ENCODE data around the gene ZMYND8. TPM values are rescaled to one million over a fixed set of nuclear protein-coding genes. Genes with fewer than 3 reads are reported as not detected.

The ZMYND8 gene
- total and polyA plus RNA-seq, 2 donors (not counting 3 experiments of a cell fraction or from before 2014, with no cell fraction given) = 30.6 to 75.2 TPM

DNA sequence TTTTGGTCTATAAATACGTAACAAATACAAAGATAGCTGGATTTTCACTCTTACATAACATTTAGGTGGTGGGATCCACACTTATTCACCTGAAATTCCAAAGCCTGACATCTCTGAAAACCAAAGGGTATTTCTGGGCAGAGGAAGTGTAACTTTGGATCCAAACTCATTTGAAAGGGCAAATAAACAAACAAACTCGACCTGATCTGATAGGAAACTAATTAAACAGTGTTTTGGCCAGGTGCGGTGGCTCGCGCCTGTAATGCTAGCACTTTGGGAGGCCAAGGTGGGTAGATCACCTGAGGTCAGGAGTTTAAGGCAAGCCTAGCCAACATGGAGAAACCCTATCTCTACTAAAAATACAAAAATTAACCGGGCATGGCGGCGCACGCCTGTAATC lies 128.9 kb downstream of the ZMYND8 start:
- no peaks in the 10 kb centered on the region for H3K9me1 ChIP-seq (replicated peaks; ENCODE audit: control insufficient read depth, extremely low read depth, insufficient read depth, low read length)
- DNase-seq (ENCODE audit: low read depth, low spot score) = no peak
- H3K9me3 ChIP-seq (replicated peaks; ENCODE audit: control insufficient read depth, insufficient read depth, low read length) = no peaks in the 10 kb centered on the region
- H3K9ac ChIP-seq (replicated peaks; ENCODE audit: extremely low read depth, insufficient read depth, low read length) = no peak overlapping the region
- H3K4me2 ChIP-seq (ENCODE audit: insufficient read depth, low read length) = no peak overlapping the region
- H3K79me2 ChIP-seq (ENCODE audit: control insufficient read depth, insufficient read depth, low read length) = peaks cover 5% of the 10 kb centered on the region
- no peaks in the 10 kb centered on the region for H4K20me1 ChIP-seq (replicated peaks; ENCODE audit: control insufficient read depth, extremely low read depth, insufficient read depth, low read length)
- intact Hi-C loops (cut with micrococcal nuclease) (no loop called here), dilution Hi-C loops (cut with MboI; ENCODE audit: extremely low pct_ligation_motif_present, low sequenced_read_pairs) (no loop called here)
- no peaks in the 10 kb centered on the region for H3K27me3 ChIP-seq (ENCODE audit: control insufficient read depth in 2 of 2, insufficient read depth in 2 of 2, low read length in 2 of 2)
- no peak overlapping the region for H2AFZ ChIP-seq (ENCODE audit: low read depth, low read length)
- H3K36me3 ChIP-seq (ENCODE audit: control insufficient read depth in 2 of 2, extremely low read depth in 1 of 2, insufficient read depth in 2 of 2, low read length in 2 of 2) = peaks cover 29 to 44% of the 10 kb centered on the region in 2 experiments
- no peaks in the 10 kb centered on the region for H3K4me1 ChIP-seq (ENCODE audit: control insufficient read depth, extremely low read depth, insufficient read depth, low read length)
- no peak for FAIRE-seq
- H3K4me3 ChIP-seq (replicated peaks in 1 of 3; ENCODE audit: insufficient read depth in 1 of 3, low read depth in 1 of 3, low read length in 3 of 3) = no peak overlapping the region
- BruUV-seq (replicated peaks) = no TSS peak
- no peak for TF ChIP-seq POLR2A (IDR thresholded peaks at IDR 0.05; ENCODE audit: low read depth, low read length)
- no peak for TF ChIP-seq MYC (IDR thresholded peaks at IDR 0.05; ENCODE audit: low read depth, low read length)
- no peak for TF ChIP-seq GATA2 (IDR thresholded peaks at IDR 0.05; ENCODE audit: insufficient read depth, insufficient read length, low read depth, low read length)
- TF ChIP-seq JUN (IDR thresholded peaks at IDR 0.05; ENCODE audit: borderline replicate concordance, insufficient read depth, insufficient read length, low read depth) = no peak
- TF ChIP-seq, protein P1, sequence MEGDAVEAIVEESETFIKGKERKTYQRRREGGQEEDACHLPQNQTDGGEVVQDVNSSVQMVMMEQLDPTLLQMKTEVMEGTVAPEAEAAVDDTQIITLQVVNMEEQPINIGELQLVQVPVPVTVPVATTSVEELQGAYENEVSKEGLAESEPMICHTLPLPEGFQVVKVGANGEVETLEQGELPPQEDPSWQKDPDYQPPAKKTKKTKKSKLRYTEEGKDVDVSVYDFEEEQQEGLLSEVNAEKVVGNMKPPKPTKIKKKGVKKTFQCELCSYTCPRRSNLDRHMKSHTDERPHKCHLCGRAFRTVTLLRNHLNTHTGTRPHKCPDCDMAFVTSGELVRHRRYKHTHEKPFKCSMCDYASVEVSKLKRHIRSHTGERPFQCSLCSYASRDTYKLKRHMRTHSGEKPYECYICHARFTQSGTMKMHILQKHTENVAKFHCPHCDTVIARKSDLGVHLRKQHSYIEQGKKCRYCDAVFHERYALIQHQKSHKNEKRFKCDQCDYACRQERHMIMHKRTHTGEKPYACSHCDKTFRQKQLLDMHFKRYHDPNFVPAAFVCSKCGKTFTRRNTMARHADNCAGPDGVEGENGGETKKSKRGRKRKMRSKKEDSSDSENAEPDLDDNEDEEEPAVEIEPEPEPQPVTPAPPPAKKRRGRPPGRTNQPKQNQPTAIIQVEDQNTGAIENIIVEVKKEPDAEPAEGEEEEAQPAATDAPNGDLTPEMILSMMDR (IDR thresholded peaks at IDR 0.05; ENCODE audit: extremely low read depth in 1 of 2, insufficient read depth in 1 of 2, low read depth in 1 of 2, low read length in 2 of 2) = no peak
- TF ChIP-seq FOS (IDR thresholded peaks at IDR 0.05; ENCODE audit: borderline replicate concordance, insufficient read depth, low read length) = no peak
- no peak for TF ChIP-seq POLR2AphosphoS5 (IDR thresholded peaks at IDR 0.05; ENCODE audit: insufficient read depth, low read depth, low read length)
- TF ChIP-seq EZH2 (IDR thresholded peaks at IDR 0.05; ENCODE audit: borderline replicate concordance, low read depth, low read length, severe bottlenecking) = no peak
- TF ChIP-seq, protein P2, sequence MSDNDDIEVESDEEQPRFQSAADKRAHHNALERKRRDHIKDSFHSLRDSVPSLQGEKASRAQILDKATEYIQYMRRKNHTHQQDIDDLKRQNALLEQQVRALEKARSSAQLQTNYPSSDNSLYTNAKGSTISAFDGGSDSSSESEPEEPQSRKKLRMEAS (IDR thresholded peaks at IDR 0.05; ENCODE audit: insufficient read depth, insufficient read length) = no peak
- ChIA-PET CTCF (interaction anchor here (1.4 to 1.9 kb wide), 4 partner anchors 31 to 393 kb away, joined by 4 to 12 read pairs (median 5); no protein-coding TSS in a partner anchor), POLR2A (interaction anchor here (1.4 kb wide), 1 partner anchor 9 kb away, joined by 3 read pairs; no protein-coding TSS in a partner anchor)
- H3K27ac ChIP-seq (ENCODE audit: insufficient read depth, low read depth, low read length) = no peak overlapping the region

Data from endothelial cell of umbilical vein (primary cell).